NOMO-1 treated with dmso at 0.1 percent for 144 hours (cell line): Measurements from ENCODE around the gene PI16.

Experiments used
- DNase-seq: peaks from one replicate; lab custom pipeline; 2025; ENCODE audit not compliant: unreplicated experiment; lab: John Stamatoyannopoulos, UW

The PI16 gene

DNA sequence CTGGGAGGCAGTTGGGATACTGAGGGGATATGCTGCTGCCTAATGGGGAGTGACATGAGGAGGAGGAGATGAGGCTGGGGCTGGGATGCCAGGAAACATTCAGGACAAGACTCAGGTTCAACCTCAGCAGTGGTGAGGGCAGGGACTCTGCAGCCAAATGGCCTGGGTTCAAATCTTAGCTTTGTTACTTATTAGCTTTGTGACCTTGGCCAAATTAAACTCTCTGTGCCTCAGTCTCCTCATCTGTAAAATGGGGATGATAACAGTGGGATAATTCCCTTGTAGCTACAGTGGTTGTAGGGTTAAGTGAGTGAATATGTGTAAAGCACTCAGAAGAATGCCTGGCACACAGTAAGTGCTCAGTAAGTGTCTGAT lies 1.9 kb downstream of the PI16 start:
- DNase-seq, result no peak

DNA sequence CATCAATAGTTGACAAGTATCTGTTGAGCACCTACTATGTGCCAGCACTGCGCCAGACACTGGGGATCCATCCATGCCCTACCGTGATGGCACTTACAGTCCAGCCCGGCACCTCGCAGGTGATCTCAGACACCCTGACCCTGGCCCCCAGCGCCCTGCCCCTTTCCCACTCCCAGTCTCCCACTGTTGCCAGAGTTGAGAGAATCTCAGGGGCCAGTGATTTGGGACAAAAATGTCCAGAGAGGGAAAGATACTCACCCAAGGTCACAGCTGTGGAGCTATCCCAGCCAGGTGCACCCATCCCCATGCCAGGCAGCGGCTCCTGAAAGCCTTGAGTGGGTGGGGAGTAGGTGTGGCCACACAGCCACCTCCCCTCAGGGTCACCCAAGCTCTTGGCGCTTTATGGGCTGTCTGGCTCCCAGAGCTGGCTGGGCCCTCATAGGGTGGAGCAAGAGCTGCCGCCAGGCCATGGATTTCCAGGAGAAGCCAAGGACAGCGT lies 3.3 kb downstream of the PI16 start:
- no peak for DNase-seq

DNA sequence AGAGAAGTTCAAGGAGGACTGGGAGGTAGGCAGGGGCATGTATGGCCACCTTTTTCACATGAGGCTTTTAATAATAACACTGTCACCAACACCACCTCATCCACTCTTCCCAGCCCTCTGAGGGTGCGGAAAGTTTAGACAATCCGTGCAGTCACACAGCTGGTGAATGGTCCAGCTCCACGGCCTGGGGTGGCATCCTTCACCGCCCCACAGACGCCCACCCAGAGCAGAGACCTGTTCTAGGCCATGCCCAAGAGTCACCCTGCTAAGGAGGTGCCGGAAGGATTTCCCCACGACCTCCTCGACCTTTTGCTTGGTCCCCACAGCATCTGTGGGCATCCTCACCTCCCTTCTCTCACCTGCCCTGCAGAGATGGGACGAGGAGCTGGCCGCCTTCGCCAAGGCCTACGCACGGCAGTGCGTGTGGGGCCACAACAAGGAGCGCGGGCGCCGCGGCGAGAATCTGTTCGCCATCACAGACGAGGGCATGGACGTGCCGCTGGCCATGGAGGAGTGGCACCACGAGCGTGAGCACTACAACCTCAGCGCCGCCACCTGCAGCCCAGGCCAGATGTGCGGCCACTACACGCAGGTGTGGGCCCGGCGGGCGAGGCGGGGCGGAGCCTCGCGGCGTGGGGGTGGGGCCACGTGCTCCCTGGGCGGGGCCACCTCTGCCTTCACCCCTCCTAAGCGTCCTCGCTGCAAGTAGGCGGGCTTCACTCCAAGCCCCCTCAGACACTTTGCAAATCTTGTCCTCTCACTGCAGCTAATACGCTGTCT lies 4.4 kb downstream of the PI16 start:
- DNase-seq, result no peak

DNA sequence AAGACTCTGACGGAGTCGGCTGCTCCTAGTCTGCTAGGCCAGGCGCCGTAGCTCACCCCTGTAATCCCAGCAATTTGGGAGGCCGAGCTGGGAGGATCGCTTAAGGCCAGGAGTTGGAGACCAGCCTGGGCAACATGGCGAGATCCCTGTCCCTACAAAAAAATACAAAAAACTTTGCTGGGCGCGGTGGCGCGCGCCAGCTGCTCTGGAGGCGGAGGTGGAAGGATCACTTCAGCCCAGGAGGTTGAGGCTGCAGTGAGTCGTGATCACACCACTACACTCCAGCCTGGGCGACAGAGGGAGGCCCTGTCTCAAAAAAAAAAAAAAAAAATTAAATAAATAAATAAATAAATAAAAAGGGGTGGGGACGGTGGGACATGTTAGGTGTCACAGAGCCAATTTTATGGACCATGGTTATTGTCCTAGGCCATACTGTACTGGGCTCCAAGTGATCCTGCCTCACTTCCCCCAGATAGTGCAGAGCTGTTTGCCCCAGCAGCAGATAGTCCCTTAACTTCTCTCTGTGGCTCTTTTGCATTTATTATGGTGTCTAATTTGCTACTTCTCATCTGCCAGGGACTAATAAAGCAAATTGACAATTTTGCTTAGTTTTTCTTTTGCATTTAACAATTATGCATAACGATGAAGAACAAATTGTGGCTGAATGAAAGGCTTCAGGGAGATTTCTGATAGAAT lies 5.2 kb downstream of the PI16 start:
- DNase-seq, result no peak

DNA sequence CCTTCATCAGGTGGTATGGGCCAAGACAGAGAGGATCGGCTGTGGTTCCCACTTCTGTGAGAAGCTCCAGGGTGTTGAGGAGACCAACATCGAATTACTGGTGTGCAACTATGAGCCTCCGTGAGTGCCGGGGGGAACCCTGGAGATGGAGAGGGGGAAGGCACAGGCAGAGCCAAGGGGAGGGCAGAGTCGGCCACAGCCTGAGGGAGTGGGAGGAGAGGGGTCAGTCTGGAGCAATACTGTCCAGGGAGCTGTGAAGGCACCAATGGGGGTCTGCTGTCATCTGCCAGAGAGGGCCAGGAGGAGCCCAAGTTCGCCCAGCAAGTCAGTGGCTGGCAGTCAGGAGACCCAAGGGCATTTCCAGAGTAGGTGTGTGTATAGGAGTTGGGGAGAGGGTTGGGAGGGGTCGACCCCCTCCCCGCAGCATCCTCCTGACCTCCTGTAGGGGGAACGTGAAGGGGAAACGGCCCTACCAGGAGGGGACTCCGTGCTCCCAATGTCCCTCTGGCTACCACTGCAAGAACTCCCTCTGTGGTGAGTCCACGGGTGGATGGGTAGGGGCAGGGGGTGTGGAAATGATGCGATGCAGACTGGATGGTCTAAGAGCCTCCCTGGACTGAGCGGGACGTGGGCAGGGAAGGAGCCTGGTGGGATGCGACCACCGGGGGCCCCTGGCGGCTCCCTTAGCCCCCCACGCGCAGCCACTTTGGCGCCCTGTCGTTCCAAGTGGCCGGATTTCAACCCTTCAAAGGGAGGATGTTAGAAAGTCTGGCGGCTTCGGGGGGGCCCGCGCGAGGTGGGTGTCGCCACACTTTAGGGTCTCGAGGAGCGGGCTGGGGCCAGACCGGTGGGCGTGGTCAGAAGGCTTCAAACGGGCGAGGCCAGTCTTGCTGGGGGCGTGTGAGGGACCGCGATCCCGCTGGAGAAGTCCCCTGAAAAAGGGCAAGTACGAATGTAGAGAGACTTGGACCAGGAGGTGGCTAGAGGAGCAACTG lies 7.2 kb downstream of the PI16 start:
- no peak for DNase-seq

DNA sequence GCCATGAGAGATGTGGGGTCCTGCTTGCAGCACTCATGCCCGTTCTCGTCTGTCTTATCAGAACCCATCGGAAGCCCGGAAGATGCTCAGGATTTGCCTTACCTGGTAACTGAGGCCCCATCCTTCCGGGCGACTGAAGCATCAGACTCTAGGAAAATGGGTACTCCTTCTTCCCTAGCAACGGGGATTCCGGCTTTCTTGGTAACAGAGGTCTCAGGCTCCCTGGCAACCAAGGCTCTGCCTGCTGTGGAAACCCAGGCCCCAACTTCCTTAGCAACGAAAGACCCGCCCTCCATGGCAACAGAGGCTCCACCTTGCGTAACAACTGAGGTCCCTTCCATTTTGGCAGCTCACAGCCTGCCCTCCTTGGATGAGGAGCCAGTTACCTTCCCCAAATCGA lies 8.3 kb downstream of the PI16 start:
- peak; percentile 94 for DNase-seq

DNA sequence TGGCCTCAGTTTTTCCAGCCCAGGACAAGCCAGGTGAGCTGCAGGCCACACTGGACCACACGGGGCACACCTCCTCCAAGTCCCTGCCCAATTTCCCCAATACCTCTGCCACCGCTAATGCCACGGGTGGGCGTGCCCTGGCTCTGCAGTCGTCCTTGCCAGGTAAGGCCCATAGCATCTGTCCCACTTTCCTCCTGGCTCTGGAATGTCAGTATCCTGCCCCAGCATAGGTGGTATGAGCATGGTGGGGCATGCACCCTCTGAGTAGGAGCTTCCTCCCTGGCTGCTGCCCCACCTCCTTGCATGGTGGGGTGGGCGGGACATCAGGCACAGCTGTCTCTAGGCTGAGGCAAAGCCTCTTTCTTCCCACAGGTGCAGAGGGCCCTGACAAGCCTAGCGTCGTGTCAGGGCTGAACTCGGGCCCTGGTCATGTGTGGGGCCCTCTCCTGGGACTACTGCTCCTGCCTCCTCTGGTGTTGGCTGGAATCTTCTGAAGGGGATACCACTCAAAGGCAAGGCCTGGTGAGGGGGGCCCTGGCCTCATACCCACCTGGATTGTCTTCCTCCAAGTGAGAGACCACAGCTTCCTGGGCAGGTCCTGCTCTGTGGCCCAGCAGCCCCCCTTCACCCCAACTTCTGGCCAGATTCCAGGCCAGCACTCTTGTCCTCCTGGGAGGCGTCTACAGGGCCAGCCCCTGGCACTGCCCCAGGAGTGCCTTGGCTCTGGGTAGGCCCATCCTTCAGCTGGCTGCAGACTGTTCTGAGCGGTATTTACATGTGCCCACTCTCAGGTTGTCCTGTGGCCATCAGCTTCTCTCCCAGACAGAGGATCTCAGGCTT lies 9.1 kb downstream of the PI16 start:
- peak; percentile 29 for DNase-seq

DNA sequence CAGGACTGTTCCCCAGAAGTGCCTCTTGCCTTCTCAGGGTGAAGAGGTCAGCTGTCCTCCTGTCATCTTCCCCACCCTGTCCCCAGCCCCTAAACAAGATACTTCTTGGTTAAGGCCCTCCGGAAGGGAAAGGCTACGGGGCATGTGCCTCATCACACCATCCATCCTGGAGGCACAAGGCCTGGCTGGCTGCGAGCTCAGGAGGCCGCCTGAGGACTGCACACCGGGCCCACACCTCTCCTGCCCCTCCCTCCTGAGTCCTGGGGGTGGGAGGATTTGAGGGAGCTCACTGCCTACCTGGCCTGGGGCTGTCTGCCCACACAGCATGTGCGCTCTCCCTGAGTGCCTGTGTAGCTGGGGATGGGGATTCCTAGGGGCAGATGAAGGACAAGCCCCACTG lies 9.8 kb downstream of the PI16 start:
- DNase-seq, result no peak

DNA sequence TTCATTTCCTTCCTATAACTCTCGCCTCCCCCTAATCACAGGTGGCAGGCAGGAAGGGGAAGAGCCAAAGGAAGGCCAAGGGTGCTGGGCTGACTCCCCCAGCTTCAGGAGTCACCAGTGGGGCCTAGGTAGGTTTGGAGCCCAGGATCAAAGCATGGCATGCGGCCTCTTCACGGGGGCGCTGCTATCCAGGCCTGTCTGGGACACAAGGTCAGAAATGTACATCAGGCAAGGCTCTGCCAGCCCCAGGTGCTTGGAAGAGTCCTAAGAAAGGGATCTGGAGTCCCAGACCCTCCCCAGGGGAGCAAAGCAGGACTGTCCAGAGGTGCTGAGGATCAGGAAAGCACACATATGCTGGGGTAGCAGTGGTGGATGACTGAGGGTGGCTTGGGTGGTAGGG lies 10.4 kb downstream of the PI16 start:
- no peak for DNase-seq

DNA sequence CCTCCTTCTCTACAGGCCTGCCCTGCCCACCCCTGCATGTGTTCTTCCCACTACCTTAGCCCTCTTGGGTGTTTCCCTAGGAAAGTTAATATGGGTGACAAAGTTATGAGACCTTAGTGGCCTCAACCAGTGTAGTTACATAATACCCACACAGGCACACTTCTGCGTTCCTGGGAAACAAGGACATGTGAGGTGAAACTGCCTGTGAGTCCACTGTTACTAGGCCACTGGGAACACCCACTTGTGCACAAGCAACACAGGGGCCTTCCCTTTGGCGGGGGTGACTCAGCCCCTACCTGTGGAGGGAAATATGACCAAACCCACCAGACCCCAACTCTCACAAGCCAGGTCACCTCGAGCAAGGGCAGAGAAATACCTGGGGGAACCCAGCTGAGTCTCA lies 12.8 kb downstream of the PI16 start:
- no peak for DNase-seq

DNA sequence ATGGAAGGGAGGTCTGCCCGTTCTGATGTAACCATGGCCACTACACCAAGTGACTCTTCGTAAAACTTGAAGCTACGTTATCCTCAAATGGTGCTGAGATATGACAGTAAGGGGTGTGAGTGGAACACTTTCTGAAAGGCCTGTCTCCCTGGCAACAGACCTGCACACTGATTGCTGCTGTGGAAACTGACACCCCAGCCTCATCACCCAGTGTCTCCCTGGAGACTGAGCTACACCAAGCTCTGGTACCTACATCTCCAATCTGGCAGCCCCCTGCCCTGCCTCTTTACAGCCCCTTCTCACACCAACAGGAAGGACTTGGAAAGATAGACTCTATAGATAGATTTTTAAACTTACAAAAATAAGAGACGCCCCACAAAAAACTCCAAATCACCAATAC lies 13.2 kb downstream of the PI16 start:
- DNase-seq, result no peak

DNA sequence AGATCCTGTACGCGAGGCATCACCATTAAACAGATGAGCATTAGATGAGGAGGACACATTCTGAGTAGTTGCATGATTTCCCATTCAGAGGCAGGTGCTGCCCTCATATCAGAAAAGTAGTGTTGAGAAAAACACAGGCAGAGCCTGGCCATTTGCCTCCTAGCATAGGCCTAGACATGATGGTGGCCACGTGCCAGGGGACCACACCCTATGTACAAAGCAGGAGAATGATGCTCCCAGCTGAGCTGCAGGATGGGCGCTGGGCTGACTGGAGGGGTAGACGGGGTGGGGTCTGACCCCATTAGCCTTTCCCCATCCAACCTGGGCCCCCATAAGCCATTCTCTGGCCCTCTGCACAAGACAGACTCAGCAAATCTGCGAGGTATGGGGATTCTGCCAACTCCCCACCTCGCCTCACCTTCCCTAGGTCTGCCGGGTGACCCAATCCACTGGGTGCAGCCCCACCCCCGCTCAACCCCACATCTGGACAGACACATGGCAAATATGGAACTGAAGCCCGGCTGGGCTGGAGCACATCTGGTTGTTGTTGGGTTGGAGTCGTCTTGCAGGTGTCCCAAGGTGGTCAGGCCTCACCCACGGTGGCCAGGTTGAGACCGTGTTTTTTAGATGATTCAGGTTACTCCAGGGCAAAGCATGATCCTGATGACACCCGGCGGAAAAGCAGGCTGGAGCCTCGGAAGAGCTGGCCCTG lies 13.9 kb downstream of the PI16 start:
- DNase-seq, result no peak

DNA sequence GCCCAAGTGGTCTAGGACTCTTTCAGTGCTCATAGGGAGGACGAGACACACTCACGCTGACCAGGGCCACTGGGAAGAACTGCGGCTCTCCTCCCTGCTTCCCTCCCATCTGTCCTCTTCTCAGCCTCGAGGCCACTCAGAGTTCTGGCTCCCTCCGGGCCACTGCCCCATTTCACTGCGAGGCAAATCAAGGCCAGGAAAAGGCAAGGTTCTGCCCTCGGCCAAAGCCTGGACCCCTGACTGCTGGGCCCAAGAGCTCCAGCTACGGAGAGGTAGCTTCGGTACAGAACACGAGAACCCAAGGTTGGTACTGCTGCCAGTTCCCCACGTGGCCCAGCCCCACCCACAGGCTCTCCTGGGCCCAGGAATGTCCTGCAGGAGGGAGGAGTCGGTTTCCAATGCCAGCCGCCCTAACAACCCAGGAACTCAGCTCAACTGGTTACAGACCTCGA lies 14.7 kb downstream of the PI16 start:
- DNase-seq, result no peak

DNA sequence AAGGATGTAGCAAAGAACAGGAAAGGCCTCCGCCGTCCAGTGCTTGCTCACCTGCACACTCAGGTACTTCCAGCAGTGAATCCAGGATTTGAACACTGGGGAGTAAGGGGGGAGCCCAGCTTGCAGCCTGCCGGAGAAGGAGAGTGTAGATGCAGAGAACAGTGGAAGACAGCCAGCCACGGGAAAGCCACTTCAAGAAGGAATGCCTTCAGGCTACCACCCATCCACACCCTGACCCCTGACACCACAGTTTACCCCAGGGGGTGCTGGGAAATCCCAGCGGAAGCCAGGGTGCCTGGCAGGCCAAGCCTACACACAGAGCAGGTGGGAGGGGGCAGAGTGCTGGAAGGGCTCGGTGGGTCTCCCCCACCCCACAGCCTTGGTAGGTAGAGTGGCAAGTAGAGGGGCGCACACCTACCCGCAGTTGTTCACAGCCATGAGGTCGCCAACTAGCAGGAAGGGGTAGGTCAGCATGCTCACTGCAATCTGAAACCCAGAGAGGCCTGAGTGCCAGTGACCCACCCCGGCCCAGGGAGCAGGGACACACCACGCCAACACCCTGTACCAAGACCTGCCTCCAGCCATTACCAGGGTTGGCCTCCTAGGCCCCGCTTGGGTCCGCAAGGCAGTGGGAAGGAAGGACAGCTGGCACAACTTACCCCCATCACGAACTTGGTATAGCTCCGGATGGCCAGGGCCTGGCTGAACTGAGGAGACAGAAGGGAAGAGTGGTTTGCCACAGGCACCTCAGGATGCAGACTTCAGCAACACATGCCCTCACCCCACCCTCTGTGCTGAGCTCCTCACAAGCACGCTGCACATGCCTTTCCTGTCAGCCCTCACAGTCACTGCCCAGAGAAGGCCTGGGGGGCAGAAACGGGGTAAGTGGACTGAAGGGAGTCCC lies 15.7 kb downstream of the PI16 start:
- DNase-seq, result no peak

DNA sequence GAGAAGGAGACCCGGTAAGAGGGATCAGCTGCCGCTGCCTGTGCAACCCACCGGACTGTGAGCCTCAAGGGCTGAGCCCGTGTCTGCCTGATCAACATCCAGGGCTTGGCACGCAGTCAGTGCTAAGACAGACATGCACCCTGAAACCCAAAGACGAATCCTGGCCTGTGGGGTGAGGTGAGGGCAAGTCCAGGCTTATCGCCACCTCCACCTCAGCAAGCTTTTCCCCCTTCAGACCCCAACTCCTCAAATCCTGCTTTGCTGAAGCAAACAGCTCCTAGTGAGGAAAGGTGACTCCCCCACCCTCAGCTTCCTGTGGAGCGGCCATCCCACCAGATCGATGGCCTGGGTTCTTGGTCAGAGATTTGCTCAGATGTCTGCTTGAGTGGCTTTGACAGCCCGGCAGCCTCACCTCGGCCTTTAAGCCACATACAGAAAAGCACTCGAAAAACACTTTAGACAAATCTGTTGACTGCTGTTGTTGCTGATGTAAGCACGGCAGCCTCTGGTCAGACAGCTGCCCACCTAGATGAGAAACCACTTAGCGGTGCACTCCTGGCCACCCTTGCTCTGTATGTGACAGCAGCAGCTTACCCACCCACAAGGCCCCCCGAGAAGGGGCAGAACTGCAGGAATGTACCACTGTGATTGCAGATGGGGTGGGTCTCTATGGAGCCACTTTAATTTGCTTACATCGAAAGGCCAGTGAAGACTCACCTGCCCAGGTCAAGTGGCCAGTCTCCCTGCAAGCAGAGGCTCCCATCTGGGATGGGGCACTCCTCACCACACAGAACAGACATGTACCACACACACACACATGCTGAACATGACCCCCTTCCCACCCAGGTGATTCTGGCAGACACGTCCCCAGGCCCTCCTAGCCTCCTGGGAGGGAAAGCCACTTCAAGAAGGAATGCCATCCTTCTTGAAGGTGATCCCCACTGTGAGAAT lies 16.6 kb downstream of the PI16 start:
- no peak for DNase-seq

DNA sequence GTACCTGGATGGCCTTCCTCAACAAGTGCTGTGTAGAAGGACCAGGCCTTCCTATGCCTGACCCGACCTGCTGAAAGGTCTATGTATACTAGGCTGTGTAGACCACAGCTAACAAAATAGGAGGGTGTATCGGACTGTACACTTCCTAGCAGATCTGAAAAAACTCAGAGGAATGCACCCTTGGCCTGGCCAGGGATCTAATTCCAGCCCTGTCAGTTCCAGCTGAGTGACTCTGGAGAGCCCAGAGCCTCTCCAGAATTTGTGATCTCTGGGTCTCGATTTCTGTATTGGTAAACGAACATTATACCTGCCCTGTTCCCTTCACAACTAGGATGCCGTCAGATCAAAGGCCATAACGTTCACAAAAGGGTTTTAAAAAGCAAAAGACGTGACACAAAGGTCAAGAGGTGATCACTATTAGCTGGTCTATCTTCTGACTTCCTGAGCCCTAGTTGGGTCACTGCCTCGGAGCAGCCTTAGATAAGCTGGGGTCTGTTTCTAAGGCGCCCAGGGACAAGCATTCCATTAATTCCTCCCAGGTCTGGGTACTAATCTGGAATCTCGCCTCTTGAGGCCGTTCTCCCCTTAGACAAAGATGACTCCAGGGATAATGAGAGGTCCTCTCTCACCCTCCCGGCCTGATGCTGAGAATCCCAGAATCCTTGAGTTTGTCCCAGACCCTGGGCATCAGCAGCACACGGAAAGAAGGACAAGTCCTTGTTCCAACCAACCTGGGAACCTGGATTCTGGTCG lies 17.6 kb downstream of the PI16 start:
- no peak for DNase-seq

DNA sequence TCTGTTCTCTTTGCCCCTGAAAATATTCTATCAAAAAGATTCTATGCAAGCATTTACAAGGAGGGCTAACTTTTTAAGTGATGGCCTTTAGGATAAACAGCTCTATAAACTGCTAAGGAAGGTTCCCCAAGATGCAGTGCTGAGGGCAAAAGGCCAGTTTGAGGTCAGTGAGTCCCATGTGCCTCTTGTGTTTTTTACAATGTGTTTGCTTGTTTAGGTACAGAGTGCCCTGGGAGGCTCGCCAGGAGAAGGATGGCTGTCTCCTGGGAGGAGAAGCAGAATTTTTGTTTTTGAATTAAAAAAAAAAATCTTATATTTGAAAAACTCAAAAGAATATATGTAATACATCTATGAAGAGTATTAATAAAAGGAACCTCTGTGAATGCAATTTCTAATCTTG lies 18.7 kb downstream of the PI16 start:
- DNase-seq, result no peak
